ENCODE results near the gene CYP1B1.

DNA sequence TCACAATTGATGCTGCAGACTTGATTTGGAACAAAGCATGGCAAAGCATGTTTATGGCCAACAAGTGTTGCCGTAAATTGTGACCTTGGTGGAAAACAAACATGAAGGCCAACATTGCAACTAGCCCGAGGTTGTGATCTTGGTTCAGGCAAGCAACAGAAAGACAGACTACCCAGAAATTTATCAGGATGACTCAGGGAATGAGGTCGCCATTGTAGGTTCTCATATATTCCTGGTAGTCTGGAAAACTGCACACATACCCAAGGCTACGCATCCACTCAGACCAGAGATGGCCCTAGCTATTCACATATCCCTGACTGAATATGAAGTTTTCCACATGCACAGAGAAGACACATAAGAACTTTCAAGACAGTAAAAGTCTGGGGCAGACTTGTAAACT, 30.1 kb downstream of the CYP1B1 start:
- no peak for TF ChIP-seq MBNL3 (CRISPR knock-in tag; conservative IDR thresholded peaks at IDR 0.05)
- TF ChIP-seq ASH2L (IDR thresholded peaks at IDR 0.05; ENCODE audit: insufficient read length, low read depth, low read length) = no peak
- TF ChIP-seq GFI1 (CRISPR knock-in tag; IDR thresholded peaks at IDR 0.05; ENCODE audit: borderline replicate concordance) = no peak
- no peak for TF ChIP-seq POLR2AphosphoS5 (IDR thresholded peaks at IDR 0.05; ENCODE audit: low read depth, low read length)
- no peak for TF ChIP-seq ISL2 (CRISPR knock-in tag; IDR thresholded peaks at IDR 0.05)
